ENCODE data around the gene PPM1D. TPM values are rescaled to one million over a fixed set of nuclear protein-coding genes. Genes with fewer than 3 reads are reported as not detected.

PPM1D gene
- polyA plus RNA-seq, 2 of the 4 experiments (the other 2 are of a cell fraction), result 10.5 to 13.5 TPM

DNA sequence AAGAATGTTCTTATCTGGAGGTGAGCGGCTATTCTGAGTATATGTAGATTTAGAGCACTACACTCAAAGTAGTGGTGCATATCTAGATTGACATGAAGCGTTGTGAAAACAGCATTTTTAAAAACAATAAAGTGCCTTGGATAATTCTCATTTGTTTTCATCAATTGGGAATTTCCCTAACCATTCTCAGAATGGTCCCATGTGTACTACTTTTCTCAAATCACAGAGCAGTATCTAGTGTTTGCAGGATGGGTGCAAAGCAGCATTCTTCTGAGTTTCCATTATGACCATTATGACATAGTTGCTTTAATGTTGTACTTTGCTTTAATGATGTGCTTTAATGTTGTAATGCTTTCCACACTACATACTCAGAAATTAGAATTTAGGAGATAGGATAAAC, 61.5 kb downstream of the PPM1D start:
- TF ChIP-seq, protein P1, sequence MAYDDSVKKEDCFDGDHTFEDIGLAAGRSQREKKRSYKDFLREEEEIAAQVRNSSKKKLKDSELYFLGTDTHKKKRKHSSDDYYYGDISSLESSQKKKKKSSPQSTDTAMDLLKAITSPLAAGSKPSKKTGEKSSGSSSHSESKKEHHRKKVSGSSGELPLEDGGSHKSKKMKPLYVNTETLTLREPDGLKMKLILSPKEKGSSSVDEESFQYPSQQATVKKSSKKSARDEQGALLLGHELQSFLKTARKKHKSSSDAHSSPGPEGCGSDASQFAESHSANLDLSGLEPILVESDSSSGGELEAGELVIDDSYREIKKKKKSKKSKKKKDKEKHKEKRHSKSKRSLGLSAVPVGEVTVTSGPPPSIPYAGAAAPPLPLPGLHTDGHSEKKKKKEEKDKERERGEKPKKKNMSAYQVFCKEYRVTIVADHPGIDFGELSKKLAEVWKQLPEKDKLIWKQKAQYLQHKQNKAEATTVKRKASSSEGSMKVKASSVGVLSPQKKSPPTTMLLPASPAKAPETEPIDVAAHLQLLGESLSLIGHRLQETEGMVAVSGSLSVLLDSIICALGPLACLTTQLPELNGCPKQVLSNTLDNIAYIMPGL (CRISPR knock-in tag; IDR thresholded peaks at IDR 0.05; ENCODE audit: borderline replicate concordance), result no peak
- TF ChIP-seq ESRRA (IDR thresholded peaks at IDR 0.05; ENCODE audit: borderline replicate concordance, low read length) (no peak), RAD21 (conservative IDR thresholded peaks at IDR 0.05 in 1 of 2, IDR thresholded peaks at IDR 0.05 in 1 of 2) (no peak), HOXB13 (CRISPR knock-in tag; IDR thresholded peaks at IDR 0.05; ENCODE audit: low read depth) (no peak), HOXB5 (CRISPR knock-in tag; IDR thresholded peaks at IDR 0.05) (no peak), EHMT2 (IDR thresholded peaks at IDR 0.05; ENCODE audit: low read depth) (no peak), JUNB (IDR thresholded peaks at IDR 0.05) (no peak), BCL3 (IDR thresholded peaks at IDR 0.05) (no peak), MAFK (IDR thresholded peaks at IDR 0.05; ENCODE audit: partially characterized antibody) (no peak), CEBPB (IDR thresholded peaks at IDR 0.05) (no peak), MYC (IDR thresholded peaks at IDR 0.05; ENCODE audit: borderline replicate concordance, low read length) (no peak), BHLHE40 (IDR thresholded peaks at IDR 0.05; ENCODE audit: low read depth, low read length) (no peak), E2F6 (IDR thresholded peaks at IDR 0.05; ENCODE audit: borderline replicate concordance, low read depth) (no peak), KDM5A (IDR thresholded peaks at IDR 0.05) (no peak), REST (IDR thresholded peaks at IDR 0.05) (no peak), TP53 (CRISPR knock-in tag; IDR thresholded peaks at IDR 0.05) (no peak), ZFP36 (IDR thresholded peaks at IDR 0.05; ENCODE audit: borderline replicate concordance, partially characterized antibody) (no peak), SREBF2 (IDR thresholded peaks at IDR 0.05) (no peak), FOSB (CRISPR knock-in tag; IDR thresholded peaks at IDR 0.05) (no peak), CTCF (IDR thresholded peaks at IDR 0.05) (no peak)
- CTCF ChIA-PET, result interaction anchor here (1.5 kb wide), 1 partner anchor 22 kb away, joined by 3 read pairs; no protein-coding TSS in a partner anchor
- POLR2A ChIA-PET, result no interaction called here
- 87% methylated on average over 2 of the region's 2 CpGs for WGBS (ENCODE audit: missing lambda C conversion rate)
- H3K4me1 ChIP-seq, result no peaks in the 10 kb centered on the region
- no peak overlapping the region for H3K27ac ChIP-seq
- no peak overlapping the region for H3K4me2 ChIP-seq
- no peak for ATAC-seq
- no peaks in the 10 kb centered on the region for H3K9me3 ChIP-seq
- FAIRE-seq, result peak; percentile 80
- H3K4me3 ChIP-seq, result no peak overlapping the region
- DNase-seq (ENCODE audit: low read depth in 1 of 2, low spot score in 1 of 2), result no peak

Measured in A549 (cell line).